A549 (cell line): ENCODE data around the gene NOTCH4. TPM values are rescaled to one million over a fixed set of nuclear protein-coding genes. Genes with fewer than 3 reads are reported as not detected.

Experiments
- ATAC-seq, 2 experiments: fragments of 200-7000 bp in 1 of 2; fragments of >200 bp in 1 of 2; cut with Nextera tagmentation in 1 of 2; cut with Tn5 transposase in 1 of 2; 3 replicates each; pipeline versions ENCODE4 v1.8.0 to v1.9.1; 2018 to 2020; ENCODE audit warnings: mild to moderate bottlenecking in 1 of 2, moderate library complexity in 1 of 2
- CTCF ChIA-PET: fragments of 300-600 bp; sonication (Branson Sonifier 250); formaldehyde crosslinking; extraction: SDS; loops from one replicate; lab custom pipeline; 2021; ENCODE audit warnings: antibody characterized with exemption, inconsistent platforms; lab: Yijun Ruan, JAX
- POLR2A ChIA-PET: fragments of 350-600 bp; formaldehyde crosslinking; extraction: SDS; loops from one replicate; lab custom pipeline; 2021; ENCODE audit warnings: antibody characterized with exemption, inconsistent platforms; lab: Yijun Ruan, JAX
- DNase-seq, 2 experiments: peaks; one replicate each; pipeline versions ENCODE4 v3.0.0 to v3.0.0-alpha.2; 2011 to 2016; ENCODE audit warnings: low read depth in 1 of 2, low spot score in 1 of 2
- FAIRE-seq: peaks from 2 replicates; lab custom pipeline; 2011; peaks lifted over from hg19 to GRCh38; lab: Jason Lieb, UNC
- H3K27ac ChIP-seq, 2 experiments: fragments of >200 bp; sonication (Bioruptor Twin); formaldehyde crosslinking; 3 replicates each; pipeline ENCODE4 v1.5.1; 2016 to 2017
- H3K4me1 ChIP-seq: fragments of >200 bp; sonication (Bioruptor Twin); formaldehyde crosslinking; 3 replicates; pipeline ENCODE4 v1.6.1; 2016
- H3K4me2 ChIP-seq: fragments of >200 bp; sonication (Bioruptor Twin); formaldehyde crosslinking; 3 replicates; pipeline ENCODE4 v1.6.1; 2016
- H3K4me3 ChIP-seq: fragments of >200 bp; sonication (Bioruptor Twin); formaldehyde crosslinking; 3 replicates; pipeline ENCODE4 v1.5.1; 2016
- H3K9me3 ChIP-seq: fragments of >200 bp; sonication (Bioruptor Twin); formaldehyde crosslinking; 3 replicates; pipeline ENCODE4 v1.6.1; 2016
- CBX2 ChIP-seq: fragments of 200-600 bp; sonication (generic); IDR thresholded peaks from 2 replicates; pipeline ENCODE4 v1.6.1; 2016; ENCODE audit warnings: low read depth, mild to moderate bottlenecking, borderline replicate concordance
- CBX8 ChIP-seq: fragments of 200-600 bp; sonication (generic); IDR thresholded peaks from 2 replicates; pipeline ENCODE4 v1.6.1; 2016
- GATA3 ChIP-seq: IDR thresholded peaks from 2 replicates; pipeline ENCODE4 v1.6.1; 2012; ENCODE audit warnings: borderline replicate concordance
- HDAC2 ChIP-seq: fragments of 200-600 bp; sonication (generic); IDR thresholded peaks from 2 replicates; pipeline ENCODE4 v1.6.1; 2016
- HEYL ChIP-seq: fragments of 250-450 bp; sonication (Bioruptor Pico); IDR thresholded peaks from 2 replicates; pipeline ENCODE4 v1.8.0; 2021; ENCODE audit warnings: mild to moderate bottlenecking, moderate library complexity
- HOXA7 ChIP-seq: fragments of 250-450 bp; sonication (Bioruptor Pico); IDR thresholded peaks from 2 replicates; pipeline ENCODE4 v1.5.0; 2020; ENCODE audit warnings: mild to moderate bottlenecking, moderate library complexity
- HOXB5 ChIP-seq: fragments of 250-450 bp; sonication (Bioruptor Pico); IDR thresholded peaks from 2 replicates; pipeline ENCODE4 v1.5.0; 2020; ENCODE audit warnings: mild to moderate bottlenecking, moderate library complexity
- JUN ChIP-seq, 2 experiments: fragments of >200 bp; sonication (Bioruptor Twin); formaldehyde crosslinking; IDR thresholded peaks; 2 replicates in 1 of 2; 3 replicates in 1 of 2; pipeline ENCODE4 v1.6.1; 2016 to 2017
- MAFK ChIP-seq: fragments of 450-650 bp; IDR thresholded peaks from 2 replicates; pipeline ENCODE4 v1.6.1; 2014; ENCODE audit not compliant: partially characterized antibody
- MYC ChIP-seq: IDR thresholded peaks from 2 replicates; pipeline ENCODE4 v1.6.1; 2012; ENCODE audit warnings: mild to moderate bottlenecking, inconsistent platforms, low read length, improper control_type of control experiment, borderline replicate concordance
- NFE2L2 ChIP-seq: fragments of 150-350 bp; conservative IDR thresholded peaks from 2 replicates; pipeline ENCODE4 v1.6.1; 2014; ENCODE audit warnings: low read length
- PBX3 ChIP-seq: IDR thresholded peaks from 2 replicates; pipeline ENCODE4 v1.6.1; 2012
- PHF8 ChIP-seq: fragments of 200-600 bp; sonication (generic); IDR thresholded peaks from 2 replicates; pipeline ENCODE4 v1.6.1; 2016; ENCODE audit warnings: low read depth, mild to moderate bottlenecking, antibody characterized with exemption, moderate library complexity, borderline replicate concordance
- RARB ChIP-seq: fragments of 250-450 bp; sonication (Bioruptor Pico); IDR thresholded peaks from 2 replicates; pipeline ENCODE4 v1.8.0; 2021; ENCODE audit warnings: mild to moderate bottlenecking, moderate library complexity
- RCOR1 ChIP-seq: fragments of 150-350 bp; IDR thresholded peaks from 2 replicates; pipeline ENCODE4 v1.6.1; 2014; ENCODE audit warnings: antibody characterized with exemption, low read length, low read depth
- RFX5 ChIP-seq: fragments of 450-650 bp; IDR thresholded peaks from 2 replicates; pipeline ENCODE4 v1.7.1; 2014; ENCODE audit warnings: antibody characterized with exemption, mild to moderate bottlenecking, moderate library complexity
- RNF2 ChIP-seq: fragments of 200-600 bp; sonication (generic); IDR thresholded peaks from 2 replicates; pipeline ENCODE4 v1.6.1; 2016; ENCODE audit warnings: low read depth, mild to moderate bottlenecking, antibody characterized with exemption, moderate library complexity, borderline replicate concordance
- SREBF2 ChIP-seq: fragments of 450-650 bp; IDR thresholded peaks from 2 replicates; pipeline ENCODE4 v1.6.1; 2014; ENCODE audit warnings: mild to moderate bottlenecking, moderate library complexity
- ZC3H11A ChIP-seq: fragments of 450-650 bp; IDR thresholded peaks from 2 replicates; pipeline ENCODE4 v1.6.1; 2014; ENCODE audit warnings: antibody characterized with exemption, mild to moderate bottlenecking
- ZSCAN20 ChIP-seq: fragments of 250-450 bp; sonication (Bioruptor Pico); IDR thresholded peaks from 2 replicates; pipeline ENCODE4 v1.8.0; 2022; ENCODE audit warnings: mild to moderate bottlenecking, moderate library complexity
- WGBS: methylation state at CpG from one replicate; pipeline ENCODE4 v1.1.6; 2017; ENCODE audit errors: missing lambda C conversion rate; 5-methylcytosine and 5-hydroxymethylcytosine counted together
- polyA plus RNA-seq, 4 experiments: library from polyadenylated mRNA; depleted of rRNA in 3 of 4; stranded (reverse); fragments of >200 nt; fragmentation: RNase III in 1 of 4; extraction: RNeasy Plus Mini Kit Qiagen cat#74134 plus additional on column Dnase treatment in 1 of 4; gene quantifications; 2 replicates in 3 of 4; 3 replicates in 1 of 4; pipeline ENCODE4 v1.2.3, GENCODE V29; 2011 to 2017
- TF ChIP-seq, protein P1 (sequence below): fragments of 250-450 bp; sonication (Bioruptor Pico); IDR thresholded peaks from 2 replicates; pipeline ENCODE4 v1.5.0; 2020; ENCODE audit warnings: low read depth, mild to moderate bottlenecking, moderate library complexity
- TF ChIP-seq, protein P2 (sequence below): fragments of >200 bp; sonication (Bioruptor Twin); formaldehyde crosslinking; IDR thresholded peaks from 3 replicates; pipeline ENCODE4 v1.5.1; 2016
- TF ChIP-seq, protein P3 (sequence below): fragments of 450-650 bp; IDR thresholded peaks from 2 replicates; pipeline ENCODE4 v1.6.1; 2014; ENCODE audit warnings: antibody characterized with exemption
- TF ChIP-seq, protein P4 (sequence below): IDR thresholded peaks from 2 replicates; pipeline ENCODE4 v1.6.1; 2012; ENCODE audit warnings: low read depth, borderline replicate concordance

Gene NOTCH4
- polyA plus RNA-seq, 2 of the 4 experiments (the other 2 are of a cell fraction), result 0.32 to 0.70 TPM

DNA sequence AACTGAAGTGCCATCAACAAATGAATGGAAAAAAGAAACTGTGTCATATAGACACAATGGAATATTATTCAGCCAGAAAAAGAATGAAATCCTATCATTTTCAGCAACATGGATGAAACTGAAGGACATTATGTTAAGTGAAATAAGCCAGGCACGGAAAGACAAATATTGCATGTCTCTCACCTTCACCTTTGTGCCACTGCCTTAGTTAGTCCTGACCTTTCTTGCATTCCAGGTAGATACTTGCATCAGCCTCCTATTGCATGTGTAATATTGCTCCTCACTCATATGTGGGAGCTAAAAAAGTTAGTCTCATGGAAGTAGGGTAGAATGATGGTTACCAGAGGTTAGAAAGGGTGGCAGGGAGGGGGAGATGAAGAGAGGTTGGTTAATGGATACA lies 14.9 kb downstream of the NOTCH4 start:
- ChIA-PET CTCF (no interaction called here), POLR2A (no interaction called here)
- Histone ChIP-seq H3K4me3 (no peak overlapping the region), H3K27ac (no peak overlapping the region), H3K9me3 (no peaks in the 10 kb centered on the region), H3K4me2 (no peak overlapping the region), H3K4me1 (no peaks in the 10 kb centered on the region)
- DNase-seq, result no peak
- no peak for ATAC-seq
- TF ChIP-seq SREBF2 (no peak), JUN (IDR thresholded peaks at IDR 0.05) (no peak), NFE2L2 (no peak), MYC (no peak)
- TF ChIP-seq, protein P1, sequence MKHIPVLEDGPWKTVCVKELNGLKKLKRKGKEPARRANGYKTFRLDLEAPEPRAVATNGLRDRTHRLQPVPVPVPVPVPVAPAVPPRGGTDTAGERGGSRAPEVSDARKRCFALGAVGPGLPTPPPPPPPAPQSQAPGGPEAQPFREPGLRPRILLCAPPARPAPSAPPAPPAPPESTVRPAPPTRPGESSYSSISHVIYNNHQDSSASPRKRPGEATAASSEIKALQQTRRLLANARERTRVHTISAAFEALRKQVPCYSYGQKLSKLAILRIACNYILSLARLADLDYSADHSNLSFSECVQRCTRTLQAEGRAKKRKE (CRISPR knock-in tag), result no peak
- TF ChIP-seq, protein P2, sequence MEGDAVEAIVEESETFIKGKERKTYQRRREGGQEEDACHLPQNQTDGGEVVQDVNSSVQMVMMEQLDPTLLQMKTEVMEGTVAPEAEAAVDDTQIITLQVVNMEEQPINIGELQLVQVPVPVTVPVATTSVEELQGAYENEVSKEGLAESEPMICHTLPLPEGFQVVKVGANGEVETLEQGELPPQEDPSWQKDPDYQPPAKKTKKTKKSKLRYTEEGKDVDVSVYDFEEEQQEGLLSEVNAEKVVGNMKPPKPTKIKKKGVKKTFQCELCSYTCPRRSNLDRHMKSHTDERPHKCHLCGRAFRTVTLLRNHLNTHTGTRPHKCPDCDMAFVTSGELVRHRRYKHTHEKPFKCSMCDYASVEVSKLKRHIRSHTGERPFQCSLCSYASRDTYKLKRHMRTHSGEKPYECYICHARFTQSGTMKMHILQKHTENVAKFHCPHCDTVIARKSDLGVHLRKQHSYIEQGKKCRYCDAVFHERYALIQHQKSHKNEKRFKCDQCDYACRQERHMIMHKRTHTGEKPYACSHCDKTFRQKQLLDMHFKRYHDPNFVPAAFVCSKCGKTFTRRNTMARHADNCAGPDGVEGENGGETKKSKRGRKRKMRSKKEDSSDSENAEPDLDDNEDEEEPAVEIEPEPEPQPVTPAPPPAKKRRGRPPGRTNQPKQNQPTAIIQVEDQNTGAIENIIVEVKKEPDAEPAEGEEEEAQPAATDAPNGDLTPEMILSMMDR, result no peak
- 0% methylated on average over 1 of the region's 1 CpG for WGBS
- FAIRE-seq, result no peak

- Histone ChIP-seq H3K4me3 (no peak overlapping the region), H3K4me1 (no peaks in the 10 kb centered on the region), H3K9me3 (no peaks in the 10 kb centered on the region), H3K27ac (no peak overlapping the region), H3K4me2 (no peak overlapping the region)
- no peak for DNase-seq
- FAIRE-seq, result no peak
- TF ChIP-seq ZSCAN20 (CRISPR knock-in tag), result no peak
- TF ChIP-seq RARB (CRISPR knock-in tag), result no peak
- TF ChIP-seq, protein P3, sequence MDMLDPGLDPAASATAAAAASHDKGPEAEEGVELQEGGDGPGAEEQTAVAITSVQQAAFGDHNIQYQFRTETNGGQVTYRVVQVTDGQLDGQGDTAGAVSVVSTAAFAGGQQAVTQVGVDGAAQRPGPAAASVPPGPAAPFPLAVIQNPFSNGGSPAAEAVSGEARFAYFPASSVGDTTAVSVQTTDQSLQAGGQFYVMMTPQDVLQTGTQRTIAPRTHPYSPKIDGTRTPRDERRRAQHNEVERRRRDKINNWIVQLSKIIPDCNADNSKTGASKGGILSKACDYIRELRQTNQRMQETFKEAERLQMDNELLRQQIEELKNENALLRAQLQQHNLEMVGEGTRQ, result no peak
- 52% methylated on average over 3 of the region's 3 CpGs for WGBS
- CTCF ChIA-PET, result interaction anchor here (0.6 to 1.8 kb wide), 2 partner anchors 9 to 41 kb away, joined by 3 to 5 read pairs; no protein-coding TSS in a partner anchor
- POLR2A ChIA-PET, result interaction anchor here (1.9 kb wide), 1 partner anchor 9 kb away, joined by 4 read pairs; no protein-coding TSS in a partner anchor
- ATAC-seq, result no peak
Measured at GRCh38 chr6:32204268-32204715, 19.6 kb downstream of the NOTCH4 start.

DNA sequence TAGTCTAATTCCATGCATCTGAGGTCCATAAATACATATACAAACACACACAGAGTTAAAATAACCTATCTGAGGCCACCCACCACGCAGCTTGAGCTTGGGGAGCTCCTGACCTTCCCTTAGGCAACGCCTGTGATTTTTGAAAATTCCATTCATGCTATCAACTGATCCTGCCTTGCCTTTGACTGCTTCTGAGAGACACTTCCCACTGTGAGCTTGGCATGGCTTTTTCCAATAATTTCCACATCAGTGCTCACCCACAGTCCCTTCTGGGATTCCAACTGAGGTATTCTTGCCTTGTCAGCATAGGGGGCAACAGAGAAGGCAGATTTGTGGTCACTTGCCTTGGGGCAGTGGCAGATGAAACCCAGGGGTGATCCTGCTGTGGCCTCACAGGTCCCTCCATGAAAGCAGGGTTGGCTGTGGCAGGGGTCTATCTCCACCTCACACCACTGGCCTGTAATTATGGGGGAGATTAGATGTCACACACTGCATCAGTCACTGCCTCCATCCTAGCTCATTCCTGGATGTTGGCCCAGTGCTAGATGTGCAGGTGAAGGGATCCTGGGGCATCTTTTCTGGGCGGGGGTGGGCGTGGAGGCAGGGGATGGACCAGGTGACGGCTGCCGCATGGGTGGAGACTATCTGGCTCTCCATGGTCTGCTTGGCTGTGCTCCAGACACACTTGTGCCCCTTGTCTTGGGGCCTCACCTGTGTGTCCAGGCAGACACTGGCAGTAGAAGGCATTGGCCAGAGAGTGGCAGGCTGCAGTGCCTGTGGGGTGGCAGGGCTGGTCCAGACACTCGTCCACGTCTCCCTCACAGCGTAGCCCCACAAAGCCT lies 20.2 kb downstream of the NOTCH4 start:
- H3K4me2 ChIP-seq, result no peak overlapping the region
- TF ChIP-seq MAFK, result no peak
- no peak for TF ChIP-seq CBX8
- no peak overlapping the region for H3K4me3 ChIP-seq
- H3K4me1 ChIP-seq, result no peaks in the 10 kb centered on the region
- ChIA-PET POLR2A (interaction anchor here (1.9 kb wide), 1 partner anchor 8 kb away, joined by 4 read pairs; no protein-coding TSS in a partner anchor), CTCF (no interaction called here)
- ATAC-seq (no peak), DNase-seq (no peak), FAIRE-seq (no peak)
- H3K9me3 ChIP-seq, result no peaks in the 10 kb centered on the region
- no peak overlapping the region for H3K27ac ChIP-seq
- 46% methylated on average over 4 of the region's 9 CpGs for WGBS

- WGBS, result 74% methylated on average over 7 of the region's 9 CpGs
- peaks cover 3% of the 10 kb centered on the region; the same call in 2 of the 3 replicates for H3K4me1 ChIP-seq
- H3K4me3 ChIP-seq, result no peak overlapping the region
- ChIA-PET CTCF (no interaction called here), POLR2A (no interaction called here)
- DNase-seq, result no peak
- H3K9me3 ChIP-seq, result no peaks in the 10 kb centered on the region
- no peak for ATAC-seq
- H3K4me2 ChIP-seq, result no peak overlapping the region
- FAIRE-seq, result no peak
- no peak overlapping the region for H3K27ac ChIP-seq
- no peak for TF ChIP-seq ZC3H11A
- TF ChIP-seq PBX3, result no peak
- no peak for TF ChIP-seq HOXA7
- TF ChIP-seq CBX2, result no peak
- no peak for TF ChIP-seq HOXB5 (CRISPR knock-in tag)
- TF ChIP-seq PHF8, result no peak
- TF ChIP-seq HDAC2, result no peak
- TF ChIP-seq GATA3, result no peak
- TF ChIP-seq RFX5, result no peak
- TF ChIP-seq HEYL (CRISPR knock-in tag), result no peak
- TF ChIP-seq RNF2, result no peak
- no peak for TF ChIP-seq JUN (IDR thresholded peaks at IDR 0.05)
- no peak for TF ChIP-seq RCOR1
- TF ChIP-seq, protein P4, sequence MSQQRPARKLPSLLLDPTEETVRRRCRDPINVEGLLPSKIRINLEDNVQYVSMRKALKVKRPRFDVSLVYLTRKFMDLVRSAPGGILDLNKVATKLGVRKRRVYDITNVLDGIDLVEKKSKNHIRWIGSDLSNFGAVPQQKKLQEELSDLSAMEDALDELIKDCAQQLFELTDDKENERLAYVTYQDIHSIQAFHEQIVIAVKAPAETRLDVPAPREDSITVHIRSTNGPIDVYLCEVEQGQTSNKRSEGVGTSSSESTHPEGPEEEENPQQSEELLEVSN, result no peak
Measured at GRCh38 chr6:32202186-32202585, 21.7 kb downstream of the NOTCH4 start.
